ELR (cell line): Measurements from ENCODE around the gene GLOD5.

Experiments
- DNase-seq: peaks from one replicate; pipeline ENCODE4 v3.0.0-alpha.2; 2015; ENCODE audit warnings: low read depth

Gene GLOD5

GRCh38 chrX:48761674-48762471, at the start of gene GLOD5:
Gene GLOD5 (plus strand): TSS chrX:48761747. CDS start chrX:48761791, 44 bp downstream.
- DNase-seq, result peak; percentile 26

- DNase-seq, result no peak
Observed at GRCh38 chrX:48711929-48712505, 49.5 kb upstream of the GLOD5 start.

GRCh38 chrX:48713847-48714246, 47.7 kb upstream of the GLOD5 start:
- DNase-seq, result no peak

- DNase-seq, result no peak
Observed at GRCh38 chrX:48714573-48714972, 47.0 kb upstream of the GLOD5 start.

GRCh38 chrX:48715072-48715471, 46.5 kb upstream of the GLOD5 start:
- DNase-seq, result no peak

- DNase-seq, result peak; percentile 30
Observed at GRCh38 chrX:48715876-48716502, 45.6 kb upstream of the GLOD5 start.

- no peak for DNase-seq
Observed at GRCh38 chrX:48719958-48720357, 41.6 kb upstream of the GLOD5 start.

- DNase-seq, result no peak
Observed at GRCh38 chrX:48720577-48721250, 40.8 kb upstream of the GLOD5 start.

GRCh38 chrX:48721916-48722315, 39.6 kb upstream of the GLOD5 start:
- DNase-seq, result no peak

- DNase-seq, result no peak
Observed at GRCh38 chrX:48726596-48726995, 35.0 kb upstream of the GLOD5 start.

GRCh38 chrX:48728653-48729052, 32.9 kb upstream of the GLOD5 start:
- DNase-seq, result no peak

GRCh38 chrX:48736303-48736702, 25.2 kb upstream of the GLOD5 start:
- DNase-seq, result no peak

- DNase-seq, result no peak
Observed at GRCh38 chrX:48736878-48737212, 24.7 kb upstream of the GLOD5 start.

- DNase-seq, result peak; percentile 96
Observed at GRCh38 chrX:48737213-48737938, 24.2 kb upstream of the GLOD5 start.

GRCh38 chrX:48737940-48738339, 23.6 kb upstream of the GLOD5 start:
- no peak for DNase-seq

- DNase-seq, result no peak
Observed at GRCh38 chrX:48741834-48742233, 19.7 kb upstream of the GLOD5 start.

- DNase-seq, result no peak
Observed at GRCh38 chrX:48745222-48745621, 16.3 kb upstream of the GLOD5 start.

GRCh38 chrX:48747415-48748016, 14.0 kb upstream of the GLOD5 start:
- DNase-seq, result no peak

- DNase-seq, result no peak
Observed at GRCh38 chrX:48749182-48749581, 12.4 kb upstream of the GLOD5 start.

GRCh38 chrX:48751343-48751742, 10.2 kb upstream of the GLOD5 start:
- DNase-seq, result no peak

GRCh38 chrX:48752498-48752897, 9.0 kb upstream of the GLOD5 start:
- DNase-seq, result no peak
